CD14-positive monocyte (primary cell): ENCODE results near the gene RTN4RL1. TPM values are rescaled to one million over a fixed set of nuclear protein-coding genes. Genes with fewer than 3 reads are reported as not detected.

Experiments used
- DNase-seq, 3 donors: peaks; one replicate each; pipeline ENCODE4 v3.0.0-alpha.2; 2011 to 2022
- H2AFZ ChIP-seq: 2 replicates; pipeline ENCODE4 v1.6.0; 2012; ENCODE audit warnings: mild to moderate bottlenecking, low read depth, low read length, inconsistent platforms; ENCODE audit not compliant: insufficient read depth, poor library complexity, severe bottlenecking
- H3K27ac ChIP-seq, 2 donors: 1 replicate in 1 of 2; 2 replicates in 1 of 2; pipeline ENCODE4 v1.5.1; 2012 to 2013; ENCODE audit warnings: low read length in 2 of 2, control low read depth in 1 of 2, inconsistent platforms in 1 of 2, low read depth in 1 of 2, mild to moderate bottlenecking in 1 of 2
- H3K27me3 ChIP-seq, 2 donors: one replicate each; pipeline versions ENCODE4 v1.6.0 to v1.6.1; 2011 to 2013; ENCODE audit warnings: low read length in 2 of 2; ENCODE audit not compliant: control insufficient read depth in 2 of 2, insufficient read depth in 2 of 2
- H3K36me3 ChIP-seq, 2 donors: replicated peaks in 1 of 2; 1 replicate in 1 of 2; 2 replicates in 1 of 2; pipeline versions ENCODE4 v1.5.1 to v1.6.1; 2012 to 2013; ENCODE audit warnings: low read length in 2 of 2, control low read depth in 1 of 2, inconsistent platforms in 1 of 2, mild to moderate bottlenecking in 1 of 2; ENCODE audit not compliant: insufficient read depth in 2 of 2, control insufficient read depth in 1 of 2
- H3K4me1 ChIP-seq, 2 donors: 1 replicate in 1 of 2; 2 replicates in 1 of 2; pipeline versions ENCODE4 v1.5.1 to v1.6.1; 2012 to 2013; ENCODE audit warnings: low read length in 2 of 2, control low read depth in 1 of 2, inconsistent platforms in 1 of 2, mild to moderate bottlenecking in 1 of 2, moderate library complexity in 1 of 2; ENCODE audit not compliant: insufficient read depth in 2 of 2, control insufficient read depth in 1 of 2
- H3K4me2 ChIP-seq: replicated peaks from 2 replicates; pipeline ENCODE3; 2012; ENCODE audit warnings: low read length, moderate library complexity, mild to moderate bottlenecking; ENCODE audit not compliant: poor library complexity, severe bottlenecking; ENCODE audit errors: extremely low read depth
- H3K4me3 ChIP-seq, 3 experiments: fragments of 200-600 bp in 1 of 3; sonication (generic) in 1 of 3; replicated peaks in 1 of 3; 1 replicate in 2 of 3; 2 replicates in 1 of 3; pipeline ENCODE4 v1.5.1; 2011 to 2013; ENCODE audit warnings: low read length in 3 of 3, mild to moderate bottlenecking in 3 of 3, control low read depth in 2 of 3, low read depth in 2 of 3, inconsistent platforms in 1 of 3, moderate library complexity in 1 of 3
- H3K79me2 ChIP-seq: 2 replicates; pipeline ENCODE4 v1.6.0; 2012; ENCODE audit warnings: mild to moderate bottlenecking, control low read depth, inconsistent platforms, low read length, moderate library complexity; ENCODE audit not compliant: insufficient read depth
- H3K9ac ChIP-seq: 2 replicates; pipeline ENCODE4 v1.6.0; 2017; ENCODE audit warnings: low read length, mild to moderate bottlenecking; ENCODE audit not compliant: insufficient read depth, poor library complexity, severe bottlenecking
- H3K9me3 ChIP-seq, 2 donors: replicated peaks in 1 of 2; 1 replicate in 1 of 2; 2 replicates in 1 of 2; pipeline versions ENCODE4 v1.5.1 to v1.6.1; 2012 to 2013; ENCODE audit warnings: low read length in 2 of 2, control low read depth in 1 of 2; ENCODE audit not compliant: control insufficient read depth in 1 of 2, insufficient read depth in 1 of 2
- H4K20me1 ChIP-seq: 2 replicates; pipeline ENCODE4 v1.6.0; 2012; ENCODE audit warnings: mild to moderate bottlenecking, low read length, control low read depth, moderate library complexity; ENCODE audit not compliant: insufficient read depth
- H3K27ac Mint-ChIP-seq, 7 donors: one replicate each; pipeline ENCODE4 v1.8.0; 2020; ENCODE audit warnings: mild to moderate bottlenecking in 7 of 7, mixed read lengths in 7 of 7, moderate library complexity in 6 of 7, inconsistent platforms in 2 of 7
- H3K27me3 Mint-ChIP-seq, 3 donors: one replicate each; pipeline ENCODE4 v1.8.0; 2021 to 2022; ENCODE audit warnings: low read depth in 3 of 3, mild to moderate bottlenecking in 3 of 3, mixed read lengths in 3 of 3, moderate library complexity in 3 of 3, inconsistent platforms in 1 of 3
- H3K36me3 Mint-ChIP-seq, 2 donors: one replicate each; pipeline ENCODE4 v1.8.0; 2020; ENCODE audit warnings: mixed read lengths in 2 of 2, inconsistent platforms in 1 of 2, mild to moderate bottlenecking in 1 of 2
- H3K4me1 Mint-ChIP-seq: one replicate; pipeline ENCODE4 v1.8.0; 2020; ENCODE audit warnings: mild to moderate bottlenecking, mixed read lengths
- H3K4me3 Mint-ChIP-seq, 2 donors: one replicate each; pipeline ENCODE4 v1.8.0; 2020; ENCODE audit warnings: mild to moderate bottlenecking in 2 of 2, mixed read lengths in 2 of 2, moderate library complexity in 1 of 2
- H3K9me3 Mint-ChIP-seq, 7 donors: one replicate each; pipeline ENCODE4 v1.8.0; 2020 to 2022; ENCODE audit warnings: mixed read lengths in 7 of 7, mild to moderate bottlenecking in 6 of 7, moderate library complexity in 6 of 7, inconsistent platforms in 2 of 7
- WGBS: methylation state at CpG from one replicate; pipeline ENCODE4 v1.1.5; 2013; ENCODE audit warnings: missing lambda C conversion rate; ENCODE audit not compliant: insufficient coverage; 5-methylcytosine and 5-hydroxymethylcytosine counted together
- intact Hi-C, 2 donors: fragments of 100-400 bp; cut with micrococcal nuclease; formaldehyde crosslinking; loops; one replicate each; pipeline versions ENCODE4 v1.15.0 to v1.15.1; 2023
- polyA plus RNA-seq, 3 donors: library from polyadenylated mRNA; depleted of rRNA in 1 of 3; unstranded in 2 of 3; stranded (reverse) in 1 of 3; fragments of 300-500 nt in 2 of 3; fragments of >200 nt in 1 of 3; fragmentation: Illumina TruSeq in 2 of 3; gene quantifications; 1 replicate in 2 of 3; 2 replicates in 1 of 3; pipeline ENCODE4 v1.2.3, GENCODE V29; 2012 to 2021
- TF ChIP-seq, protein P1 (sequence below): fragments of 200-600 bp; IDR thresholded peaks from one replicate; pipeline ENCODE4 v1.8.0; 2022; ENCODE audit warnings: antibody characterized with exemption, mild to moderate bottlenecking

Gene RTN4RL1
- polyA plus RNA-seq, 3 donors = 0.07 to 0.29 (median 0.11) TPM

DNA sequence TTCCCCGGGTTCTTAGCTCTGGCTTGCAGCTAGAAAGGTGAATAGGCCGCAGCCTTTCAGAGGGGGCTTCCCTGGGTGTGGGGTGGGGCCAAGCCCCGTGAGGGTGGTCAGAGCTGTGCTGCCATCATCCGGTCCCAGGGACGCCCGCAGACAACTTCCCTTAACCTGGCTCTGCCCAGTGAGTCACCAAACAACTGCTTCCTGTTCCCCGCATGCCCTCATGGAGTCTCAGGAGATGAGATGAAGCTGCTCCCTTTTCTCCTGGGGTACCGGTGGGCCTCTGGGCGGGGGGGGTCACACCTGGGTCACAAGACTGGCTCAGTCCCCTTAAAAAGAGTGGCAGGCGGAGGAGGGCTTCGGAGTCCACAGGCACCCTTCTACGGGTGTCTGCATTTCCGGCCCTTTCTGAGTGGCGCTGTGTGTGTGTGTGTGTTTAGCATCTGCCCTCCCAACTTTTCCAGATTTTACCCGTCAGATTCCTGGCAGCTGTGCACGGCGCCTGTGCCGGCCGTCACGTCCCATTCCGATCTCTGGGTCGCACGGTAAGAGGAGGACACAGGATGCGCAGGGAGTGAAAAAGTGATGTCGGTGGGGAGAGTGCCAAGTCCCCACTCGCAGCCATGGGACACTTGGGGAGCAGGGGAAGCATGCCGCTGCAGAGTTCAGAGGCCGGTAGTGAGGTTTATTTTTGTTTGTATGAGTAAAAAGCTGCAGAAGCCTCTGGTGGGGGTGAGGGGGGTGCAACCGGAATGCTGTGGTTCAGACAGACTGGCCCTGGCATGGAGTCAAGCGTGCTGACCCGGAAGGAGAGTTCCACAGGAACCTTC is 46.5 kb upstream of the RTN4RL1 start:
- H3K4me1 ChIP-seq = peaks cover 33 to 42% of the 10 kb centered on the region in 2 donors

GRCh38 chr17:2071024-2071385 is 45.9 kb upstream of the RTN4RL1 start:
- no peak overlapping the region for H3K4me2 ChIP-seq

More for the DNA sequence above, 46.5 kb upstream of the RTN4RL1 start:
- Histone ChIP-seq H3K36me3 (peaks cover 1 to 25% of the 10 kb centered on the region in 2 donors), H3K27ac (no peak overlapping the region), H3K9me3 (no peaks in the 10 kb centered on the region), H4K20me1 (no peaks in the 10 kb centered on the region), H3K4me2 (no peak overlapping the region), H3K79me2 (no peaks in the 10 kb centered on the region), H3K9ac (no peak overlapping the region), H2AFZ (no peak overlapping the region), H3K27me3 (no peaks in the 10 kb centered on the region), H3K4me3 (no peak overlapping the region)
- H3K36me3 Mint-ChIP-seq = peaks cover 60 to 65% of the 10 kb centered on the region in 2 donors
- peak; percentile 81 to 89 (median 85) for DNase-seq
- peaks cover 3 to 6% (median 3%) of the 10 kb centered on the region in 3 donors for H3K27me3 Mint-ChIP-seq
- intact Hi-C loops = loop anchor here in 1 of 2 donors (5.0 kb wide), 1 partner anchor 66 kb away; no protein-coding TSS in a partner anchor
- TF ChIP-seq, protein P1, sequence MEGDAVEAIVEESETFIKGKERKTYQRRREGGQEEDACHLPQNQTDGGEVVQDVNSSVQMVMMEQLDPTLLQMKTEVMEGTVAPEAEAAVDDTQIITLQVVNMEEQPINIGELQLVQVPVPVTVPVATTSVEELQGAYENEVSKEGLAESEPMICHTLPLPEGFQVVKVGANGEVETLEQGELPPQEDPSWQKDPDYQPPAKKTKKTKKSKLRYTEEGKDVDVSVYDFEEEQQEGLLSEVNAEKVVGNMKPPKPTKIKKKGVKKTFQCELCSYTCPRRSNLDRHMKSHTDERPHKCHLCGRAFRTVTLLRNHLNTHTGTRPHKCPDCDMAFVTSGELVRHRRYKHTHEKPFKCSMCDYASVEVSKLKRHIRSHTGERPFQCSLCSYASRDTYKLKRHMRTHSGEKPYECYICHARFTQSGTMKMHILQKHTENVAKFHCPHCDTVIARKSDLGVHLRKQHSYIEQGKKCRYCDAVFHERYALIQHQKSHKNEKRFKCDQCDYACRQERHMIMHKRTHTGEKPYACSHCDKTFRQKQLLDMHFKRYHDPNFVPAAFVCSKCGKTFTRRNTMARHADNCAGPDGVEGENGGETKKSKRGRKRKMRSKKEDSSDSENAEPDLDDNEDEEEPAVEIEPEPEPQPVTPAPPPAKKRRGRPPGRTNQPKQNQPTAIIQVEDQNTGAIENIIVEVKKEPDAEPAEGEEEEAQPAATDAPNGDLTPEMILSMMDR = no peak
- no peak overlapping the region for H3K4me3 Mint-ChIP-seq
- 76% methylated on average over 24 of the region's 31 CpGs for WGBS
- peaks cover 0 to 4% (median 0%) of the 10 kb centered on the region in 7 donors for H3K9me3 Mint-ChIP-seq
- peak overlapping the region in 6 of 7 donors; percentile 15 to 86 (median 78) for H3K27ac Mint-ChIP-seq
- peaks cover 48% of the 10 kb centered on the region for H3K4me1 Mint-ChIP-seq

More at GRCh38 chr17:2071024-2071385, 45.9 kb upstream of the RTN4RL1 start:
- peaks cover 27 to 35% of the 10 kb centered on the region in 2 donors for H3K4me1 ChIP-seq
- H3K27ac ChIP-seq = peak overlapping the region; percentile 5 to 16
- WGBS = 64% methylated on average over 1 of the region's 6 CpGs
- H3K36me3 ChIP-seq = peaks cover 6 to 29% of the 10 kb centered on the region in 2 donors
- H4K20me1 ChIP-seq = no peaks in the 10 kb centered on the region
- no peak overlapping the region for H3K4me3 Mint-ChIP-seq
- intact Hi-C loops = loop anchor here in 1 of 2 donors (5.0 kb wide), 1 partner anchor 66 kb away; no protein-coding TSS in a partner anchor
- peaks cover 0 to 6% (median 3%) of the 10 kb centered on the region in 3 donors for H3K27me3 Mint-ChIP-seq
- no peak overlapping the region for H2AFZ ChIP-seq
- TF ChIP-seq, protein P1 = no peak
- no peak for DNase-seq
- H3K27ac Mint-ChIP-seq = peak overlapping the region in 6 of 7 donors; percentile 18 to 87 (median 81)
- no peak overlapping the region for H3K4me3 ChIP-seq
- H3K4me1 Mint-ChIP-seq = peaks cover 43% of the 10 kb centered on the region
- peaks cover 60 to 66% of the 10 kb centered on the region in 2 donors for H3K36me3 Mint-ChIP-seq
- H3K9ac ChIP-seq = no peak overlapping the region
- H3K9me3 Mint-ChIP-seq = peaks cover 0 to 4% (median 0%) of the 10 kb centered on the region in 7 donors
- H3K27me3 ChIP-seq = no peaks in the 10 kb centered on the region
- no peaks in the 10 kb centered on the region for H3K79me2 ChIP-seq
- H3K9me3 ChIP-seq = no peaks in the 10 kb centered on the region
